Measurements from ENCODE around the gene LRRK2.

LRRK2 gene

GRCh38 chr12:40309001-40309400 is 84.2 kb downstream of the LRRK2 start:
- no peak overlapping the region for H3K4me3 ChIP-seq (ENCODE audit: low read depth, low read length)
- no peak for DNase-seq (ENCODE audit: low read depth, low spot score)
- in situ Hi-C loops (cut with HindIII; ENCODE audit: low sequenced_read_pairs) = no loop called here
- TF ChIP-seq CTCF (IDR thresholded peaks at IDR 0.05; ENCODE audit: low read depth, low read length) = no peak

GRCh38 chr12:40310211-40310610 is 85.4 kb downstream of the LRRK2 start:
- TF ChIP-seq CTCF (IDR thresholded peaks at IDR 0.05; ENCODE audit: low read depth, low read length) = no peak
- no peak for DNase-seq (ENCODE audit: low read depth, low spot score)
- no peak overlapping the region for H3K4me3 ChIP-seq (ENCODE audit: low read depth, low read length)
- in situ Hi-C loops (cut with HindIII; ENCODE audit: low sequenced_read_pairs) = no loop called here

- in situ Hi-C loops (cut with HindIII; ENCODE audit: low sequenced_read_pairs) = no loop called here
- DNase-seq (ENCODE audit: low read depth, low spot score) = no peak
- H3K4me3 ChIP-seq (ENCODE audit: low read depth, low read length) = no peak overlapping the region
- no peak for TF ChIP-seq CTCF (IDR thresholded peaks at IDR 0.05; ENCODE audit: low read depth, low read length)
These were observed 87.4 kb downstream of the LRRK2 start for GRCh38 chr12:40312196-40312595.

GRCh38 chr12:40312982-40313576 is 88.3 kb downstream of the LRRK2 start:
- TF ChIP-seq CTCF (IDR thresholded peaks at IDR 0.05; ENCODE audit: low read depth, low read length) = peak; percentile 53
- DNase-seq (ENCODE audit: low read depth, low spot score) = peak; percentile 55
- H3K4me3 ChIP-seq (ENCODE audit: low read depth, low read length) = no peak overlapping the region
- in situ Hi-C loops (cut with HindIII; ENCODE audit: low sequenced_read_pairs) = no loop called here

GRCh38 chr12:40313928-40314327 is 89.1 kb downstream of the LRRK2 start:
- no peak for DNase-seq (ENCODE audit: low read depth, low spot score)
- no peak for TF ChIP-seq CTCF (IDR thresholded peaks at IDR 0.05; ENCODE audit: low read depth, low read length)
- in situ Hi-C loops (cut with HindIII; ENCODE audit: low sequenced_read_pairs) = no loop called here
- no peak overlapping the region for H3K4me3 ChIP-seq (ENCODE audit: low read depth, low read length)

- DNase-seq (ENCODE audit: low read depth, low spot score) = no peak
- in situ Hi-C loops (cut with HindIII; ENCODE audit: low sequenced_read_pairs) = no loop called here
- H3K4me3 ChIP-seq (ENCODE audit: low read depth, low read length) = no peak overlapping the region
- TF ChIP-seq CTCF (IDR thresholded peaks at IDR 0.05; ENCODE audit: low read depth, low read length) = no peak
These were observed 90.1 kb downstream of the LRRK2 start for GRCh38 chr12:40314927-40315326.

GRCh38 chr12:40315375-40315774 is 90.6 kb downstream of the LRRK2 start:
- no peak overlapping the region for H3K4me3 ChIP-seq (ENCODE audit: low read depth, low read length)
- no peak for TF ChIP-seq CTCF (IDR thresholded peaks at IDR 0.05; ENCODE audit: low read depth, low read length)
- DNase-seq (ENCODE audit: low read depth, low spot score) = no peak
- in situ Hi-C loops (cut with HindIII; ENCODE audit: low sequenced_read_pairs) = no loop called here
